HL-60 (cell line): ENCODE measurements around the gene CAMTA1.

Experiments
- DNase-seq, 2 experiments: peaks; one replicate each; pipeline ENCODE4 v3.0.0-alpha.2; 2010 to 2020; ENCODE audit warnings: low read depth in 1 of 2, low spot score in 1 of 2
- H3K27ac ChIP-seq: fragments of 250-450 bp; sonication (Bioruptor Pico); replicated peaks from 2 replicates; pipeline ENCODE4 v1.5.1; 2020; ENCODE audit warnings: mild to moderate bottlenecking, moderate library complexity
- H3K27me3 ChIP-seq: fragments of 250-450 bp; sonication (Bioruptor Pico); 2 replicates; pipeline ENCODE4 v1.5.1; 2021; ENCODE audit warnings: mild to moderate bottlenecking, moderate library complexity; ENCODE audit not compliant: insufficient read depth, poor library complexity, severe bottlenecking
- H3K4me3 ChIP-seq: replicated peaks from 2 replicates; pipeline ENCODE4 v1.5.1; 2011; ENCODE audit warnings: mild to moderate bottlenecking, control low read depth, low read length; ENCODE audit not compliant: insufficient read depth
- GABPA ChIP-seq: IDR thresholded peaks from 2 replicates; pipeline ENCODE4 v1.6.1; 2012; ENCODE audit warnings: low read depth
- POLR2AphosphoS5 ChIP-seq: IDR thresholded peaks from 2 replicates; pipeline ENCODE4 v1.6.1; 2012; ENCODE audit warnings: low read depth
- SPI1 ChIP-seq: IDR thresholded peaks from 2 replicates; pipeline ENCODE4 v1.6.1; 2012; ENCODE audit warnings: low read depth, mild to moderate bottlenecking, borderline replicate concordance
- TF ChIP-seq, protein P1 (sequence below): IDR thresholded peaks from 2 replicates; pipeline ENCODE4 v1.6.1; 2012; ENCODE audit warnings: low read depth; ENCODE audit not compliant: insufficient replicate concordance
- TF ChIP-seq, protein P2 (sequence below): IDR thresholded peaks from one replicate; pipeline ENCODE4 v1.5.1; 2011; ENCODE audit warnings: low read length, control low read depth, inconsistent platforms; ENCODE audit not compliant: insufficient read depth

The CAMTA1 gene

DNA sequence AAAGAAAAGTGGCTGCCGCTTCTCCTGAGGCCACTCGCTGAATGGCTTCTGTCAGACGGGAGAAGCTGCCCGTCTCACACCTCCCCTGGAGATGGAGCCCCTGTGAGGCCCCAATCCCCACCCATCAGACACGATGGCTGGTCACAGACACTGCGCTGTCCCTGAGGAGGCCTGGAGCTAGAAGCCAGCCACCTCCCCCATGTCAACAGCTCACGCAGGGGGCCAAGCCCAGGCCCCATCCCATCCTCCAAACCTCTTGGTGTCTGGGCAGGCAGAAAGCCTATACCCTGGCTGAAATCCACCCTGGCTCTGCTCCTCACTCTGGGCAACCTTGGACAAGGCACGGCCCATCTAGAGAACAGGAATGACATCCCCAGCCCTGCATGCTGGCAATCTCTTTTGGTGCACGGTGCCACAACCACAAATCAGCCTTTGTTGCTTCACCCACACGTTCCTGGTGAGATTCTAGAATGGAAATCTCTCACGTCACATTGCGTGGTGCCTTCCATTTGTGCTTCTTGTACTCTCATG, 711.9 kb downstream of the CAMTA1 start:
- TF ChIP-seq POLR2AphosphoS5: no peak
- no peak for TF ChIP-seq GABPA
- no peak for TF ChIP-seq SPI1
- TF ChIP-seq, protein P1, sequence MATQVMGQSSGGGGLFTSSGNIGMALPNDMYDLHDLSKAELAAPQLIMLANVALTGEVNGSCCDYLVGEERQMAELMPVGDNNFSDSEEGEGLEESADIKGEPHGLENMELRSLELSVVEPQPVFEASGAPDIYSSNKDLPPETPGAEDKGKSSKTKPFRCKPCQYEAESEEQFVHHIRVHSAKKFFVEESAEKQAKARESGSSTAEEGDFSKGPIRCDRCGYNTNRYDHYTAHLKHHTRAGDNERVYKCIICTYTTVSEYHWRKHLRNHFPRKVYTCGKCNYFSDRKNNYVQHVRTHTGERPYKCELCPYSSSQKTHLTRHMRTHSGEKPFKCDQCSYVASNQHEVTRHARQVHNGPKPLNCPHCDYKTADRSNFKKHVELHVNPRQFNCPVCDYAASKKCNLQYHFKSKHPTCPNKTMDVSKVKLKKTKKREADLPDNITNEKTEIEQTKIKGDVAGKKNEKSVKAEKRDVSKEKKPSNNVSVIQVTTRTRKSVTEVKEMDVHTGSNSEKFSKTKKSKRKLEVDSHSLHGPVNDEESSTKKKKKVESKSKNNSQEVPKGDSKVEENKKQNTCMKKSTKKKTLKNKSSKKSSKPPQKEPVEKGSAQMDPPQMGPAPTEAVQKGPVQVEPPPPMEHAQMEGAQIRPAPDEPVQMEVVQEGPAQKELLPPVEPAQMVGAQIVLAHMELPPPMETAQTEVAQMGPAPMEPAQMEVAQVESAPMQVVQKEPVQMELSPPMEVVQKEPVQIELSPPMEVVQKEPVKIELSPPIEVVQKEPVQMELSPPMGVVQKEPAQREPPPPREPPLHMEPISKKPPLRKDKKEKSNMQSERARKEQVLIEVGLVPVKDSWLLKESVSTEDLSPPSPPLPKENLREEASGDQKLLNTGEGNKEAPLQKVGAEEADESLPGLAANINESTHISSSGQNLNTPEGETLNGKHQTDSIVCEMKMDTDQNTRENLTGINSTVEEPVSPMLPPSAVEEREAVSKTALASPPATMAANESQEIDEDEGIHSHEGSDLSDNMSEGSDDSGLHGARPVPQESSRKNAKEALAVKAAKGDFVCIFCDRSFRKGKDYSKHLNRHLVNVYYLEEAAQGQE: no peak
- TF ChIP-seq, protein P2, sequence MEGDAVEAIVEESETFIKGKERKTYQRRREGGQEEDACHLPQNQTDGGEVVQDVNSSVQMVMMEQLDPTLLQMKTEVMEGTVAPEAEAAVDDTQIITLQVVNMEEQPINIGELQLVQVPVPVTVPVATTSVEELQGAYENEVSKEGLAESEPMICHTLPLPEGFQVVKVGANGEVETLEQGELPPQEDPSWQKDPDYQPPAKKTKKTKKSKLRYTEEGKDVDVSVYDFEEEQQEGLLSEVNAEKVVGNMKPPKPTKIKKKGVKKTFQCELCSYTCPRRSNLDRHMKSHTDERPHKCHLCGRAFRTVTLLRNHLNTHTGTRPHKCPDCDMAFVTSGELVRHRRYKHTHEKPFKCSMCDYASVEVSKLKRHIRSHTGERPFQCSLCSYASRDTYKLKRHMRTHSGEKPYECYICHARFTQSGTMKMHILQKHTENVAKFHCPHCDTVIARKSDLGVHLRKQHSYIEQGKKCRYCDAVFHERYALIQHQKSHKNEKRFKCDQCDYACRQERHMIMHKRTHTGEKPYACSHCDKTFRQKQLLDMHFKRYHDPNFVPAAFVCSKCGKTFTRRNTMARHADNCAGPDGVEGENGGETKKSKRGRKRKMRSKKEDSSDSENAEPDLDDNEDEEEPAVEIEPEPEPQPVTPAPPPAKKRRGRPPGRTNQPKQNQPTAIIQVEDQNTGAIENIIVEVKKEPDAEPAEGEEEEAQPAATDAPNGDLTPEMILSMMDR: no peak
- no peak for DNase-seq
- Histone ChIP-seq H3K27ac (no peak overlapping the region), H3K27me3 (peaks cover 2% of the 10 kb centered on the region), H3K4me3 (no peak overlapping the region)

DNA sequence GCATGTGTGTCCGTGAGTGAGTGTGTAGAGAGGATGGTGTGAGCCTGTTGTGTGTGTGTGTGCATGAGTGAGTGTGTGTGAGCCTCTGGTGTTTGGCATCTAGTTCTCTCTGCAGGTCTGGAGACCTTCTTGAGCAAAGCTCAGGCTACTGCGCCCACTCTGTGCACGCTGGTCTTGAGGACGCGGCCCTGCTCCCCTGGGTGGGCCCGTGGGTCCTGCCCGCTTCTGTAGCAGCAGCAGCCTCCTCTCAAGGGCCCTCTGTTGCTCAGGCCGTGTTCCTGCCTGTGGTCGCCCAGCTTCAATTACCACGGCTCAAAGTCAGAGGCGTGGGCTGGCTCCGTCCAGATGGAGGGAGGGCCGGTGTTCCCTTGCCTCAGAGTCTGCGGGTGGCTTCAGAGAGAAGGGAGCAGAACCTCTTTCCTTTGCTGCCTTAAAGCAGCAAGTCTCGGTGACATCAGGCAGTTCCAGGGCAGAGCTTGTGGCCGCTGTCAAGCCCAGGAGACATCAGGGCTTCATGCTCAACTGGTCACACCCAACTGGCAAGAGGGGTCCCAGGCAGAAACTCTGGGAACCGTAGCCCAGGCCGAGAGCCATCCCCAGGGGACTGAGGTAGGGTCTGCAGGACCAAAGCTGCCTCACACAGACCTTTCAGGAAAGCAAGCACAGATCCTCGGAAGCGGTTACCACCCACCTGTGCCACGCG, 715.3 kb downstream of the CAMTA1 start:
- H3K27ac ChIP-seq: no peak overlapping the region
- TF ChIP-seq SPI1: no peak
- no peak for TF ChIP-seq GABPA
- TF ChIP-seq, protein P1: no peak
- TF ChIP-seq, protein P2: no peak
- TF ChIP-seq POLR2AphosphoS5: no peak
- DNase-seq: no peak
- H3K4me3 ChIP-seq: no peak overlapping the region
- H3K27me3 ChIP-seq: peaks cover 2% of the 10 kb centered on the region

DNA sequence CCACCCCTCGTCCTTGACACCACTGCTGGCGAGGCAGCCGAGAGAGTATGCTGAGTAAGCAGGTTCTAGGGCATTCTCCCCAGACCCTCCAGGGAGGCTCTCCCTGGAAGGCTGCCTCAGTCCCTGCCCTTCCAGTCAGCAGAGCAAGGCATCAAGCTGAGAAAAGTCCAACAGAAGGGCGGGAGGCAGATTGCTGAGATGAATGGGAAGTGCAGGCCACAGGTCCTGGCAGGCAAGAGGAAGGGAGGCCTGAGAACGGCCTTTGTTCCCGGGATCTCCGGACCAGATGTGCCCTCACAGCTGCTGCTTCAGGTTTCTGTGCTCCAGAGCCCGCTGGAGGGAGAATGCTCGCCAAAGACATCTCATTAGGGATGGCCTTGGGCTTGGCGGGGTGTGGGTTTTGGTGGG, 715.8 kb downstream of the CAMTA1 start:
- no peak overlapping the region for H3K4me3 ChIP-seq
- DNase-seq: no peak
- TF ChIP-seq, protein P2: no peak
- TF ChIP-seq SPI1: no peak
- TF ChIP-seq GABPA: no peak
- TF ChIP-seq POLR2AphosphoS5: no peak
- TF ChIP-seq, protein P1: no peak
- peaks cover 2% of the 10 kb centered on the region for H3K27me3 ChIP-seq
- no peak overlapping the region for H3K27ac ChIP-seq
